GM12878 (cell line): ENCODE data around the gene CD101.

Experiments used
- BCLAF1 ChIP-seq: fragments of 450-650 bp; IDR thresholded peaks from 2 replicates; pipeline ENCODE4 v1.6.1; 2017; ENCODE audit warnings: antibody characterized with exemption, mild to moderate bottlenecking, moderate library complexity
- CHD1 ChIP-seq: IDR thresholded peaks from 2 replicates; pipeline ENCODE4 v1.6.1; 2012; ENCODE audit warnings: low read depth, low read length, improper control_type of control experiment
- DPF2 ChIP-seq: fragments of 450-650 bp; IDR thresholded peaks from 2 replicates; pipeline ENCODE4 v1.6.1; 2017; ENCODE audit warnings: mild to moderate bottlenecking
- IRF5 ChIP-seq: fragments of 450-650 bp; IDR thresholded peaks from 2 replicates; pipeline ENCODE4 v1.6.1; 2017; ENCODE audit warnings: borderline replicate concordance
- MAX ChIP-seq: IDR thresholded peaks from 2 replicates; pipeline ENCODE4 v1.6.1; 2012; ENCODE audit warnings: low read depth, low read length, improper control_type of control experiment
- POLR2A ChIP-seq: IDR thresholded peaks from 2 replicates; pipeline ENCODE4 v1.6.1; 2011; ENCODE audit warnings: low read depth, mild to moderate bottlenecking, low read length

GRCh38 chr1:116997636-116998035 lies 3.9 kb upstream of the CD101 start:
- no peak for TF ChIP-seq DPF2
- TF ChIP-seq IRF5 = no peak
- TF ChIP-seq MAX = no peak
- TF ChIP-seq CHD1 = no peak
- no peak for TF ChIP-seq BCLAF1
- TF ChIP-seq POLR2A = no peak
